ENCODE results near the gene ADAMTSL1.

- TF ChIP-seq CTCF (IDR thresholded peaks at IDR 0.05; ENCODE audit: low read depth, low read length) (no peak), EZH2phosphoT487 (IDR thresholded peaks at IDR 0.05; ENCODE audit: low read depth) (no peak)
Observed at GRCh38 chr9:18673179-18673578, 199.2 kb downstream of the ADAMTSL1 start.

Measured in OCI-LY3 (cell line).